HL-60 (cell line): Measurements from ENCODE around the gene TMEM255B.

Experiments used
- DNase-seq, 2 experiments: peaks; one replicate each; pipeline ENCODE4 v3.0.0-alpha.2; 2010 to 2020; ENCODE audit warnings: low read depth in 1 of 2, low spot score in 1 of 2
- H3K27ac ChIP-seq: fragments of 250-450 bp; sonication (Bioruptor Pico); replicated peaks from 2 replicates; pipeline ENCODE4 v1.5.1; 2020; ENCODE audit warnings: mild to moderate bottlenecking, moderate library complexity
- H3K27me3 ChIP-seq: fragments of 250-450 bp; sonication (Bioruptor Pico); 2 replicates; pipeline ENCODE4 v1.5.1; 2021; ENCODE audit warnings: mild to moderate bottlenecking, moderate library complexity; ENCODE audit not compliant: insufficient read depth, poor library complexity, severe bottlenecking
- H3K4me3 ChIP-seq: replicated peaks from 2 replicates; pipeline ENCODE4 v1.5.1; 2011; ENCODE audit warnings: mild to moderate bottlenecking, control low read depth, low read length; ENCODE audit not compliant: insufficient read depth
- GABPA ChIP-seq: IDR thresholded peaks from 2 replicates; pipeline ENCODE4 v1.6.1; 2012; ENCODE audit warnings: low read depth
- POLR2AphosphoS5 ChIP-seq: IDR thresholded peaks from 2 replicates; pipeline ENCODE4 v1.6.1; 2012; ENCODE audit warnings: low read depth
- SPI1 ChIP-seq: IDR thresholded peaks from 2 replicates; pipeline ENCODE4 v1.6.1; 2012; ENCODE audit warnings: low read depth, mild to moderate bottlenecking, borderline replicate concordance
- TF ChIP-seq, protein P1 (sequence below): IDR thresholded peaks from one replicate; pipeline ENCODE4 v1.5.1; 2011; ENCODE audit warnings: low read length, control low read depth, inconsistent platforms; ENCODE audit not compliant: insufficient read depth
- TF ChIP-seq, protein P2 (sequence below): IDR thresholded peaks from 2 replicates; pipeline ENCODE4 v1.6.1; 2012; ENCODE audit warnings: low read depth; ENCODE audit not compliant: insufficient replicate concordance

TMEM255B gene

DNA sequence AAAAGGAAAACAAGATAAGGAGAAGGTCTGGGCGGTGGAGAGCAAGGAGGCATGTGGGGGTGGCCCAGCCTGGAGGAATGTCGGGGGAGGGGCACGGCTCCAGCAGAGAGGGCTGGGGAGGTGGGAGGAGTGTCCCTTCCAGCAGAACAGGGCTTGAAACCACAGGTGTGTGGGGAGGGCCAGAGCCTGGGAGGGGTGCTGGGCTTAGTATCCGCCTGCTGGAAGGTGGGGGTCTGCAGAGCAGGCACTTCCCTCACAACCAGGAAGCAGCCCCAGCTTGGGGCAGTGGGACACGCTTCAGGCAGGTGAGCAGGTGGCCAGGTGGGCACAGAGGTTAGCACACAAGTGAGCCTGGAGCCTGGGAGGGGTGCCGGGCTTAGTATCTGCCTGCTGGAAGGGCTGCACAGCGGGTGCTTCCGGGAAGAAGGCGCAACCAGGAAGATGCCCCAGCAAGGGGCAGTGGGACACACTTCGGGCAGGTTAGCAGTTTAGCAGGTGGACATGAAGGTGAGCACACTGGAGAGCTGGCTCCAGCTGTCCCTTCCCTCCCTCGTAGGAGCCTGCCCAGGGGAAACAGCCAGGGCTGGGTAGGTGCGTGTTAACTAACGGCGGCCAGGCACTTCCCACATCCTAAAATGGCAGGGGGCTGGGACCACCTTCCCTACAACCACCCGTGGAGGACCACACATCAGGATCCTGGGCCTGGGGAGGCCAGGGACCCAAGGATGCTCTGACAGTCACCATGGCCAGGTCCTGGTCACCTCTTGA, 101.8 kb downstream of the TMEM255B start:
- no peak for DNase-seq
- H3K4me3 ChIP-seq: no peak overlapping the region
- H3K27ac ChIP-seq: no peak overlapping the region

DNA sequence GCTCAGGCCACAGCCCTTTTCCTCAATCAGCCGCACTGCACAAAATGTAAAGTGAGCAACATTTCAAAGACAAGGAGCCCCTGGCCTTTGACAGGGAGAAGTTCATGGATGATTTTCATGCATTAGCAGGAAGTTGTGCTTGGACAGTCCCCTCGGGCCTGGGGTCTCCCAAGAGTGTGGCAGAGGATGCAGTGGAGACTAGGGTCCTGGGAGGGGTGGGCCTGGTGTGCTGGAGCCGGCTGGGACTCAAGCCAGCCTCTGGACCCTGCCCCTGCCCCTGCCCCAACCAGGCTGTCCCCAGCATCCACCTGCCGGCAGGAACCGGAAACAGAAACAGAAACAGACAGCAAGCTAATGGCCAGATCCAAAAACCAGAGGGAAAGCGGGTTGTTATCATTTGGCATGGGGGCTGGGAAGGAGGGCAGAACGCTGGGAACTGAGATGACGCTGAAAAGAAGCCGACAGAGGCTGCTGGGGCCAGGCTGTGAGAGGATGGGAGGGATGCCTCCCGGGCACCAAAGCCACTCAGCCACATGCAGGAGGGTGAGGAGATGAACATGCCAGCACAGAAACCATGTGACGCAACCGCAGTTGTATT, 102.5 kb downstream of the TMEM255B start:
- TF ChIP-seq GABPA (no peak), SPI1 (no peak), POLR2AphosphoS5 (no peak)
- TF ChIP-seq, protein P1, sequence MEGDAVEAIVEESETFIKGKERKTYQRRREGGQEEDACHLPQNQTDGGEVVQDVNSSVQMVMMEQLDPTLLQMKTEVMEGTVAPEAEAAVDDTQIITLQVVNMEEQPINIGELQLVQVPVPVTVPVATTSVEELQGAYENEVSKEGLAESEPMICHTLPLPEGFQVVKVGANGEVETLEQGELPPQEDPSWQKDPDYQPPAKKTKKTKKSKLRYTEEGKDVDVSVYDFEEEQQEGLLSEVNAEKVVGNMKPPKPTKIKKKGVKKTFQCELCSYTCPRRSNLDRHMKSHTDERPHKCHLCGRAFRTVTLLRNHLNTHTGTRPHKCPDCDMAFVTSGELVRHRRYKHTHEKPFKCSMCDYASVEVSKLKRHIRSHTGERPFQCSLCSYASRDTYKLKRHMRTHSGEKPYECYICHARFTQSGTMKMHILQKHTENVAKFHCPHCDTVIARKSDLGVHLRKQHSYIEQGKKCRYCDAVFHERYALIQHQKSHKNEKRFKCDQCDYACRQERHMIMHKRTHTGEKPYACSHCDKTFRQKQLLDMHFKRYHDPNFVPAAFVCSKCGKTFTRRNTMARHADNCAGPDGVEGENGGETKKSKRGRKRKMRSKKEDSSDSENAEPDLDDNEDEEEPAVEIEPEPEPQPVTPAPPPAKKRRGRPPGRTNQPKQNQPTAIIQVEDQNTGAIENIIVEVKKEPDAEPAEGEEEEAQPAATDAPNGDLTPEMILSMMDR: no peak
- TF ChIP-seq, protein P2, sequence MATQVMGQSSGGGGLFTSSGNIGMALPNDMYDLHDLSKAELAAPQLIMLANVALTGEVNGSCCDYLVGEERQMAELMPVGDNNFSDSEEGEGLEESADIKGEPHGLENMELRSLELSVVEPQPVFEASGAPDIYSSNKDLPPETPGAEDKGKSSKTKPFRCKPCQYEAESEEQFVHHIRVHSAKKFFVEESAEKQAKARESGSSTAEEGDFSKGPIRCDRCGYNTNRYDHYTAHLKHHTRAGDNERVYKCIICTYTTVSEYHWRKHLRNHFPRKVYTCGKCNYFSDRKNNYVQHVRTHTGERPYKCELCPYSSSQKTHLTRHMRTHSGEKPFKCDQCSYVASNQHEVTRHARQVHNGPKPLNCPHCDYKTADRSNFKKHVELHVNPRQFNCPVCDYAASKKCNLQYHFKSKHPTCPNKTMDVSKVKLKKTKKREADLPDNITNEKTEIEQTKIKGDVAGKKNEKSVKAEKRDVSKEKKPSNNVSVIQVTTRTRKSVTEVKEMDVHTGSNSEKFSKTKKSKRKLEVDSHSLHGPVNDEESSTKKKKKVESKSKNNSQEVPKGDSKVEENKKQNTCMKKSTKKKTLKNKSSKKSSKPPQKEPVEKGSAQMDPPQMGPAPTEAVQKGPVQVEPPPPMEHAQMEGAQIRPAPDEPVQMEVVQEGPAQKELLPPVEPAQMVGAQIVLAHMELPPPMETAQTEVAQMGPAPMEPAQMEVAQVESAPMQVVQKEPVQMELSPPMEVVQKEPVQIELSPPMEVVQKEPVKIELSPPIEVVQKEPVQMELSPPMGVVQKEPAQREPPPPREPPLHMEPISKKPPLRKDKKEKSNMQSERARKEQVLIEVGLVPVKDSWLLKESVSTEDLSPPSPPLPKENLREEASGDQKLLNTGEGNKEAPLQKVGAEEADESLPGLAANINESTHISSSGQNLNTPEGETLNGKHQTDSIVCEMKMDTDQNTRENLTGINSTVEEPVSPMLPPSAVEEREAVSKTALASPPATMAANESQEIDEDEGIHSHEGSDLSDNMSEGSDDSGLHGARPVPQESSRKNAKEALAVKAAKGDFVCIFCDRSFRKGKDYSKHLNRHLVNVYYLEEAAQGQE: no peak
- no peak overlapping the region for H3K27ac ChIP-seq
- DNase-seq: no peak
- peaks cover 41% of the 10 kb centered on the region for H3K27me3 ChIP-seq
- no peak overlapping the region for H3K4me3 ChIP-seq

More for the DNA sequence above, 101.8 kb downstream of the TMEM255B start:
- TF ChIP-seq GABPA (no peak), POLR2AphosphoS5 (no peak), SPI1 (no peak)
- TF ChIP-seq, protein P1: no peak
- TF ChIP-seq, protein P2: no peak
- H3K27me3 ChIP-seq: peaks cover 41% of the 10 kb centered on the region

DNA sequence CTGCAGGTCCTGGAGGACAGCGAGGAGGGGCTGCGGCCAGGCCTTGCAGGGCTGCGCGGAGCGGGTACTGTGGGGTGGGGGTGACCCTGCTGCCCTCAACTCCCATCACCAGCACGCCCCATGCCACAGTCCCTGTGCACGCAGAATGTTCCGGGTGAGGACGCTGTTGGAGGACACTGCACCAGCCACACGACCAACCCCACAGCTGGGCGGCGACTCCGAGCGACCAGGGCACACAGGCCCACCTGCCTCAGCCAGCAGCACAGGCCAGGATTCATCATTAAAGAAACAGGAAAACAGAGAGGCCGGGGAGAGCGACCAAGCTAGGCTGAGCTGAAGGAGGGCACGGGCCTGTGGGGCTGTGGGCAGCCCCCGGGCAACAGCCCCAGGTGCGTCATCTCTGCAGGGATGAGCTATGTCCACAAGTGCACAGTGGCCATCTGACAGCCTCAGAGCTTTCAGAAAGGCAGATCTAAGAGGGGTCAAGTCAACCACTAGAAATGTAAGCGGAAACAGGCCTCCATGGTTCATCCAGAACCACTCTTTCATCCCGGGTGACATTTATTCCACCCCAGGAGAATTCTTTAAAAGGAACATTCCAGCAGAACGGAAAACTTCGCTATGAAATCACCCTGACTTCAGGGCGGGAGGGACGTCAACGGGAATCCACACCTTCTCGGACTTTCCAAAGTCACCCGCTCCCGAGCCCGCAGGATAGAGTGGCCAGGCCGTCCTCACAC, 103.3 kb downstream of the TMEM255B start:
- TF ChIP-seq, protein P1: no peak
- TF ChIP-seq, protein P2: no peak
- TF ChIP-seq GABPA (no peak), SPI1 (no peak), POLR2AphosphoS5 (no peak)
- peaks cover 41% of the 10 kb centered on the region for H3K27me3 ChIP-seq
- DNase-seq: no peak
- no peak overlapping the region for H3K27ac ChIP-seq
- H3K4me3 ChIP-seq: no peak overlapping the region
